Measurements from ENCODE around the gene CD244.

CD244 gene

GRCh38 chr1:160866001-160866694 lies 3.5 kb upstream of the CD244 start:
- TF ChIP-seq CTCF (IDR thresholded peaks at IDR 0.05; ENCODE audit: low read depth, low read length, missing control alignments) = no peak
- DNase-seq (ENCODE audit: low read depth) = no peak
- in situ Hi-C loops (cut with HindIII; ENCODE audit: low sequenced_read_pairs) = no loop called here

GRCh38 chr1:160865337-160865736 lies 2.6 kb upstream of the CD244 start:
- no peak for TF ChIP-seq CTCF (IDR thresholded peaks at IDR 0.05; ENCODE audit: low read depth, low read length, missing control alignments)
- in situ Hi-C loops (cut with HindIII; ENCODE audit: low sequenced_read_pairs) = no loop called here
- no peak for DNase-seq (ENCODE audit: low read depth)
- H3K4me3 ChIP-seq (ENCODE audit: low read depth, low read length) = no peak overlapping the region

More at GRCh38 chr1:160866001-160866694, 3.5 kb upstream of the CD244 start:
- no peak overlapping the region for H3K4me3 ChIP-seq (ENCODE audit: low read depth, low read length)

GRCh38 chr1:160864173-160864572 lies 1.5 kb upstream of the CD244 start:
- no peak for DNase-seq (ENCODE audit: low read depth)
- TF ChIP-seq CTCF (IDR thresholded peaks at IDR 0.05; ENCODE audit: low read depth, low read length, missing control alignments) = no peak
- no peak overlapping the region for H3K4me3 ChIP-seq (ENCODE audit: low read depth, low read length)
- in situ Hi-C loops (cut with HindIII; ENCODE audit: low sequenced_read_pairs) = no loop called here

GRCh38 chr1:160863774-160864131 lies 1.1 kb upstream of the CD244 start:
- DNase-seq (ENCODE audit: low read depth) = no peak

GRCh38 chr1:160863061-160863773 lies 530 bp upstream of the CD244 start:
- H3K4me3 ChIP-seq (ENCODE audit: low read depth, low read length) = no peak overlapping the region
- no peak for DNase-seq (ENCODE audit: low read depth)
- no peak for TF ChIP-seq CTCF (IDR thresholded peaks at IDR 0.05; ENCODE audit: low read depth, low read length, missing control alignments)
- in situ Hi-C loops (cut with HindIII; ENCODE audit: low sequenced_read_pairs) = no loop called here

More at GRCh38 chr1:160863774-160864131, 1.1 kb upstream of the CD244 start:
- no peak for TF ChIP-seq CTCF (IDR thresholded peaks at IDR 0.05; ENCODE audit: low read depth, low read length, missing control alignments)
- in situ Hi-C loops (cut with HindIII; ENCODE audit: low sequenced_read_pairs) = no loop called here
- no peak overlapping the region for H3K4me3 ChIP-seq (ENCODE audit: low read depth, low read length)

- no peak for TF ChIP-seq CTCF (IDR thresholded peaks at IDR 0.05; ENCODE audit: low read depth, low read length, missing control alignments)
- H3K4me3 ChIP-seq (ENCODE audit: low read depth, low read length) = no peak overlapping the region
- DNase-seq (ENCODE audit: low read depth) = no peak
- in situ Hi-C loops (cut with HindIII; ENCODE audit: low sequenced_read_pairs) = no loop called here
These were observed 1.7 kb downstream of the CD244 start for GRCh38 chr1:160860840-160861505.
